Posterior cingulate gyrus (tissue), 11 donors: ENCODE measurements around the gene SIK3.

Experiments used
- DNase-seq, 10 donors: peaks; one replicate each; pipeline versions ENCODE4 v3.0.0 to v3.0.0-alpha.2; 2020 to 2021; ENCODE audit warnings: mixed read lengths in 3 of 10
- intact Hi-C: fragments of 100-400 bp; cut with DNase I; formaldehyde crosslinking; loops from one replicate; pipeline ENCODE4 v1.15.1; 2023

SIK3 gene

GRCh38 chr11:116938471-116939070 lies 159.7 kb downstream of the SIK3 start:
- no peak for DNase-seq
- intact Hi-C loops, result no loop called here

- no peak for DNase-seq
- intact Hi-C loops, result no loop called here
These were observed 161.3 kb downstream of the SIK3 start for GRCh38 chr11:116936754-116937446.

GRCh38 chr11:116935514-116935913 lies 162.7 kb downstream of the SIK3 start:
- intact Hi-C loops, result no loop called here
- no peak for DNase-seq

- DNase-seq, result no peak
- intact Hi-C loops, result no loop called here
These were observed 163.1 kb downstream of the SIK3 start for GRCh38 chr11:116935089-116935488.

GRCh38 chr11:116933961-116934360 lies 164.3 kb downstream of the SIK3 start:
- intact Hi-C loops, result no loop called here

GRCh38 chr11:116932181-116932580 lies 166.0 kb downstream of the SIK3 start:
- intact Hi-C loops, result no loop called here
- no peak for DNase-seq

More at GRCh38 chr11:116933961-116934360, 164.3 kb downstream of the SIK3 start:
- no peak for DNase-seq

GRCh38 chr11:116931206-116931953 lies 166.8 kb downstream of the SIK3 start:
- DNase-seq, result no peak
- intact Hi-C loops, result no loop called here

GRCh38 chr11:116930586-116930985 lies 167.6 kb downstream of the SIK3 start:
- no peak for DNase-seq
- intact Hi-C loops, result no loop called here

- peak in 1 of 10 donors; percentile 42 for DNase-seq
- intact Hi-C loops, result no loop called here
These were observed 168.1 kb downstream of the SIK3 start for GRCh38 chr11:116930177-116930576.

GRCh38 chr11:116929414-116930090 lies 168.7 kb downstream of the SIK3 start:
- DNase-seq, result no peak
- intact Hi-C loops, result no loop called here

- intact Hi-C loops, result no loop called here
- DNase-seq, result no peak
These were observed 169.4 kb downstream of the SIK3 start for GRCh38 chr11:116928845-116929244.

GRCh38 chr11:116928102-116928777 lies 170.0 kb downstream of the SIK3 start:
- no peak for DNase-seq
- intact Hi-C loops, result no loop called here

GRCh38 chr11:116927163-116927974 lies 170.9 kb downstream of the SIK3 start:
- intact Hi-C loops, result no loop called here

GRCh38 chr11:116925050-116925449 lies 173.2 kb downstream of the SIK3 start:
- DNase-seq, result no peak
- intact Hi-C loops, result no loop called here

More at GRCh38 chr11:116927163-116927974, 170.9 kb downstream of the SIK3 start:
- no peak for DNase-seq

GRCh38 chr11:116918925-116919655 lies 179.1 kb downstream of the SIK3 start:
- no peak for DNase-seq
- intact Hi-C loops, result no loop called here

- intact Hi-C loops, result no loop called here
- no peak for DNase-seq
These were observed 180.6 kb downstream of the SIK3 start for GRCh38 chr11:116917632-116918031.

GRCh38 chr11:116916886-116917285 lies 181.3 kb downstream of the SIK3 start:
- intact Hi-C loops, result no loop called here
- no peak for DNase-seq

- intact Hi-C loops, result no loop called here
- DNase-seq, result no peak
These were observed 182.2 kb downstream of the SIK3 start for GRCh38 chr11:116916052-116916451.

GRCh38 chr11:116913000-116913399 lies 185.2 kb downstream of the SIK3 start:
- intact Hi-C loops, result no loop called here

More at GRCh38 chr11:116913000-116913399, 185.2 kb downstream of the SIK3 start:
- no peak for DNase-seq
